Measurements from ENCODE around the gene CCDC7.
"Not testable (repeated sequence)": the region's sequence is repeated elsewhere in the genome, so short reads cannot be mapped to it uniquely, and the experiment has no call there.

CCDC7 gene

DNA sequence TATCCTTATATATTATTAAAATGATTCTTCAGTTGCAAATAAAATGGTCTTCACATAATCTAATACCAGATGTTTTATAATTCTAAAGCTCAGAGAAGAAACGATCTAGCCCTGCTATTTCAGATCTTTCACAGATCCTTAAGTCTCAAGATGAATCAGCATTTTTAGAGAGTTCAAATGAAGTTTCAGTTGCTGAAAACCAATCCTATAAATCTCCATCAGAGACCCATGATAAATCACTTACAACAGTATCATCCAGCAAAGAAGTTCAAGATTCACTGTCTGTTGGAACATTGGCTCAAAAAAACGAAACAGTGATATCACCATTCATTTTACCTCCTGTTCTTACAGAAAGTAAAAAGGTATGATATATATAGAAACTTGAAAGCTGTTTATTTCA is 137.0 kb downstream of the CCDC7 start:
- no peak for DNase-seq

DNA sequence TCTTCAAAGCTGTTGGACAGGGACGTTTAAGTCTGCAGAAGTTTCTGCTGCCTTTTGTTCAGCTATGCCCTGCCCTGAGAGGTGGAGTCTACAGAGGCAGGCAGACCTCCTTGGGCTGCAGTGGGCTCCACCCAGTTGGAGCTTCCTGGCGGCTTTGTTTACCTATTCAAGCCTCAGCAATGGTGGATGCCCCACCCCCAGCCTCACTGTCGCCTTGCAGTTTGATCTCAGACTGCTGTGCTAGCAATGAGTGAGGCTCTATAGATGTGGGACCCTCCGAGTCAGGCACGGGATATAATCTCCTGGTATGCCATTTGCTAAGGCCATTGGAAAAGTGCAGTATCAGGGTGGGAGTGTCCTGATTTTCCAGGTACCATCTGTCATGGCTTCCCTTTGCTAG is 152.1 kb downstream of the CCDC7 start:
- DNase-seq, result not testable (repeated sequence)

DNA sequence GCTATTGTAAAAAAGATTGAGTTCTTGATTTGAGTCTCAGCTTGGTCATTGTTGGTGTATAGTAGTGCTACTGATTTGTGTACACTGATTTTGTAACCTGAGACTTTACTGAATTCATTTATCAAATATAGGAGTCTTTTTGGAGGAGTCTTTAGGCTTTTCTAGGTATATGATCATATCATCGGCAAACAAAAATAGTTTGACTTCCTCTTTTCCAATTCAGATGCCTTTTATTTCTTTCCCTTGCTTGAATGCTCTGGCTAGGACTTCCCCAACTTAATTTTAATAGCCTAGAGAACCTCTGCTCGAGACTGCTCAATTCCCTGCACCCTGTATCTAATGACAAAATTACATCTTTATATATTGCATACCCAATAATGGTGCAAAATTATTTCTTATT is 154.4 kb downstream of the CCDC7 start:
- DNase-seq, result no peak

DNA sequence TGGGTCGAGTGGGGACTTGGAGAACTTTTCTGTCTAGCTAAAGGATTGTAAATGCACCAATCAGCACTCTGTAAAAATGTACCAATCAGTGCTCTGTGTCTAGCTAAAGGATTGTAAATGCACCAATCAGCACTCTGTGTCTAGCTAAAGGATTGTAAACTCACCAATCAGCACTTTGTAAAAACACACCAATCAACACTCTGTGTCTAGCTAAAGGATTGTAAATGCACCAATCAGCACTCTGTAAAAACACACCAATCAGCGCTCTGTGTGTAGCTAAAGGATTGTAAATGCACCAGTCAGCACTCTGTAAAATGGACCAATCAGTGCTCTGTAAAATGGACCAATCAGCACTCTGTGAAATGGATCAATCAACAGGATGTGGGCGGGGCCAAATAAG is 155.6 kb downstream of the CCDC7 start:
- DNase-seq, result not testable (repeated sequence)

DNA sequence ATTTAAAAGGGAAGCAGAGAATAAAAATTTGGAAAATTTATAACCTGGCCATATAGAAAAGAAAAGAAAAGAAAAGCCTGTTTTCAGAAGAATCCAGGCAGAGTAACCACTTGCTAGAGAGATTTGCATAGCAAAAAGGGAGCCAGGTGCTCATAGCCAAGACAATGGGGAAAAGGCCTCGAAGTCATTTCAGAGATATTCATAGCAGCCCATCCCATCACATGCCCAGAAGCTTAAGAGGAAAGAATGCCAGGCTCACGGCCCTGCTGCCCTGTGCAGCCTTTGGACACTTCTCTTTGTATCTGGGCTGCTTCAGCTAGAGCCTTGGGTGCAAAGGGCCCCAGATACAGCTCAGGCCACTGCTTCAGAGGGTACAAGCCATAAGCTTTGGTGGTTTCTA is 159.8 kb downstream of the CCDC7 start:
- no peak for DNase-seq

DNA sequence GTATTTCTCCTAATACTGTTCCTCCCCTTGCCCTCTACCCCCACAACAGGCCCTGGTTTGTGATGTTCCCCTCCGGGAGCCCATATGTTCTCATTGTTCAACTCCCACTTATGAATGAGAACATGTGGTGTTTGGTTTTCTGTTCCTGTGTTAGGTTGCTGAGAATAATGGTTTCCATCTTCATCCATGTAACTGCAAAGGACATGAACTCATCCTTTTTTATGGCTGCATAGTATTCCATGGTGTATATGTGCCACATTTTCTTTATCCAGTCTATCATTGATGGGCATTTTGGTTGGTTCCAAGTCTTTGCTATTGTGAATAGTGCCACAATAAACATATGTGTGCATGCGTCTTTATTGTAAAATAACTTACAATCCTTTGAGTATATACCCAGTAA is 164.6 kb downstream of the CCDC7 start:
- DNase-seq, result not testable (repeated sequence)

DNA sequence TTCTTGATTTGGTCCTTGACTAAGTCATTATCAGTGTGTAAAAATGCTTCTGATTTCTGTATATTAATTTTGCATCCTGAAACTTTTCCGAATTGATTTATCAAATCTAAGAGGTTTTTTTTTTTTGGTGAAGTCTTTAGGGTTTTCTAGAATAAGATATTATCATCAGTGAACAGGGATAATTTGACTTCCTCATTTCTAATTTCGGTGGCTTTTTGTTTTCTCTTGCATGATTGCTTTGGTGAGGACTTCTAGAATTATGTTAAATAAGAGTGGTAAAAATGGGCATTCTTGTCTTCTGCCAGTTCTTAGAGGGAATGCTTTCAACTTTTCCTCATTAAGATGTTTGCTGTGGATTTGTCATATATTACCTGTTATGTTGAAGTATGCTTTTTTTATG is 170.5 kb downstream of the CCDC7 start:
- no peak for DNase-seq

DNA sequence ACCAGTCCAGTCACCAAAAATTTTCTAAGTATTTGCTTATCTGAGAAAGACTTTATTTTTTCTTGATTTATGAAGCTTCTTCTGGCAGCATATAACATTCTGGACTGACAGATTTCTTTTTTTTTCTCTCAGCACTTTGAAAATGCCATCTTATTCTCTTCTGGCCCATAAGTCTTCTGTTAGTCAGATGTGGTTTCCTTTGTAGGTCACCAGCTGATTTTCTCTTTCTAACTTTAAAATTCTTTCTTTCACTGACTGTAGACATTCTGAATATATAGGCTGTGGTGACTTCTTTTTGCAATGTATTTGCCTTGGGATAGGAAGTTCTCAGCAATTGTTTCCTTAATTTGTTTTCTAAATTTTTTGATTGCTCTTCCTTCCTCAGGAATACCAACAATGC is 172.5 kb downstream of the CCDC7 start:
- no peak for DNase-seq

DNA sequence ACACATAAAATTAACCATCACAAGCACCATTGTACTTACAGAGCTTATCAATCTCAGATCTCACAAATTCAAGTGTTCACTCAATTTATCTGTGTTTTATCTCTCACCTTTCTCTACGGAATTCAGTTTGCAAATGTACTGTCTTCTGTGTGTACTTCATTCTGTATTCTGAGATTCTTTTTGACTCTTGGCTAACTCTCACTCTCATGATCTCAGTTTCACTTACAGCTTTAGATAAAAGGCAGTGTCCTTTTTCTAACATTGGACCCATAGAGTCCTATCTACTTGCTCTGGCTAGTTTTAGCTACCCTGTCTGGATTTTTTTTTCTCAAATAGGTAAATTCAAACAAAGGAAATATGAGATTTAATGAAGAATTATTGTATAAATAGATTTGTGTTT is 176.0 kb downstream of the CCDC7 start:
- no peak for DNase-seq

DNA sequence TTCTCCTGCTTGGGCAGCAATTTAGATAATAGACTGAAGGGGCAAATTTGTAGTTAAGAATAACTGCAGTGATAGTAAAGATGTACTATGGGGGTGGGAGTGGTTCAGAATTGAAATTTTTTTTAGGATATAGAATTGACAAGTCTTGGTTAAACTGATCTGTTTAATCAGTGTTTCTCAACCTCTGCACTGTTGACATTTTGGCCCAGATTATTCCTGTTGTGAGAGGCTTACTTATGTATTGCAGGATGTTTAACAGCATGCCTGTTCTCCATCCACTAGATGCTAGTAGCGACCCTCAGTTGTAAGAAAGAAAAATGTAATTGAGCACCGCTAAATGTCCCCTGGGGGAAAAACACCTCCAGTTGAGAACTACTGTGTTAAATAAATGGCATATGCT is 176.5 kb downstream of the CCDC7 start:
- no peak for DNase-seq

DNA sequence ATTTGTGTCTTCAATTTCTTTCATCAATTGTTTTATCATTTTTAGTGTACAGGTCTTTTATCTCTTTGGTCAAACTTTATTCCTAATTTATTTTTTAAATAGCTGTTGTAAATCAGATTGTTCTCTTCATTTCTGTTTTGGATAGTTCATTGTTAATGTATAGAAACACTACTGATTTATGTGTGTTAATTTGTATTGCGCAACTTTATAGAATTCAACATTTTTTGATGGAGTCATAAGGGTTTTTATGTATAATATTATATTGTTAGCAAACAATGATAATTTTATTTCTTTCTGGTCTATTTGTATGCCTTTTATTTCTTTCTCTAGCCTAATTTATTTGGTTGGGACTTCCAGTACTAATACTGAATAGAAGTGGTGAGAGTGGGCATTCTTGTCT is 181.2 kb downstream of the CCDC7 start:
- no peak for DNase-seq

DNA sequence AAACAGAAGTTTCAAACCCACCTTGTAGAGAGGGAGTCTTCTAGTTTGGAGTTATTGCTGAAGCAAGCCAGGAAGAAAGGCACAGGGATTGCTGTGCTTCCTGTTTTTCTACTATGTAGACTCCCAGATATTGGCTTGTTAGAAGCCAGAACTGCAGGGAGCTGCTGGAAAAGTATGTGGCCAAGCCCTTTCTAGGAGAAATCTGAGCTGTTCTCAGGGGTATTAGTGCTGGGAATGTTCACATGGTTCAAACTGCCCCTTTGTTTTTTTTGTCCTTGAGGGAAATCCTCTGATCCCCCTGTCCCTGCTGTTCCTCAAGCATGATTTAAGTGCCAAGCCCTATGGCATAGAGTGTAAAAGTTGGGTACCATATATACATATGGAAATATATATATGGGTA is 184.0 kb downstream of the CCDC7 start:
- no peak for DNase-seq

DNA sequence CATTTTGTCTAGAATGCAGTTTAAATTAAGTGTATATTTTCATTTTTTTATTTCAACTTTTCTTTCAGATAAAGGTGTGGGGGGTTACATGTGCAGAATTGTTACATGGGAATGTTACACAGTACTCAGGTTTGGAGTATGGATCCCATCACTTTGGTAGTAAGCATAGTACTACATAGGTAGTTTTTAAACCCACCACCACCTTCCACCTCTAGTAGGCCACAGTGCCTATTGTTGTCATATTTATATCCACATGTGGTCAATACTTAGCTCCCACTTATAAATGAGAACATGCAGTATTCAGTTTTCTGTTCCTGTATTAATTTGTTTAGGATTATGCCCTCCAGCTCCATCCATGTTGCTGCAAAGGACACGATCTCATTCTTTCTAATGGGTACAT is 200.6 kb downstream of the CCDC7 start:
- no peak for DNase-seq

DNA sequence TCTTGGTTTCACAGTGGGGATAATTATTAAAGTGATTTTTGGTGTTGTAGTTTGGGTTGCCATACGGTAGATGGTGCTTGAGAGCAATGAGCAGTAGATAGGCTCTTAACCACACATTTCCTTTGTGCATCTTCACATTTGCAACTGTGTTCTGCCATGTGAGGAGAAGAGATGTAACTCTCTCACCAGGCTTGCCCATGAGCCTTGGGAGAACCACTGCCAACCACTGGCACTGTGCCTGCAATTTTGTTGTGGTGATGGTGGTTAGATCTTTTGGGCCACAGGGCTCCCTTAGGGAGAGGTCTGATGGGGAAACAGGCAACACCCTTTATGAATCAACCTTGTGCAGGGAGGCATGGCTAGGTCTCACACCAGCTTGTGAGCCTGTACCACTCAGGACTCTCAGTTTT is 204.3 kb downstream of the CCDC7 start:
- DNase-seq, result no peak

DNA sequence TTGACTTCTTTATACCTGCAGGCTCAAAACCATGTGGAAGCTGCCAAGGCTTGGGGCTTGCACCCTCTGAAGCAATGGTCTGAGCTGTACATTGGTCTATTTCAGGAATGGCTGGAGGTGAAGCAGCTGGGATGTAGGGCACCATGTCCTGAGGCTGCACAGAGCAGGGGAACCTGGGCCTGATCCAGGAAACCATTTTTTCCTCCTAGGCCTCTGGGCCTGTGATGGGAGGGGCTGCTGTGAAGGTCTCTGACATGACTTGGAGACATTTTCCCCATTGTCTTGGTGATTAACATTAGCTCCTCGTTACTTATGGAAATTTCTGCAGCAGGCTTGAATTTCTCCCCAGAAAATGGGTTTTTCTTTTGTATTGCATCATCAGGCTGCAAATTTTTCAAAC is 211.5 kb downstream of the CCDC7 start:
- DNase-seq, result not testable (repeated sequence)

DNA sequence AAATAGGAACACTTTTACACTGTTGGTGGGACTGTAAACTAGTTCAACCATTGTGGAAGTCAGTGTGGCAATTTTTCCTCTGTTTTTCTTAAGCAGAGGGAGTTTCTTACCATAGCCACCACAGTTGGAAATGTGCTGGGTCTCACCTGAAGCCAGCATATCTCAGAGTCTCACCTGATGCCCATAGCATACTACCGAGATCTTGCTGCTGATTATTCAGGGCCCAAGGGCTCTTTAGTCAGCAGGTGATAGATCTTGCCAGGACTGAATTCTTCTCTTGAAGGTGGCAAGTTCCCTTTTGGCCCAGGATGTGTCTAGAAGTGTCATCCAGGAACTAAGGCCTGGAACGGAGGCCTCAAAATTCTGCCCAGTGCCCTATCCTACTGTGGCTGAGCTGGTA is 215.4 kb downstream of the CCDC7 start:
- DNase-seq, result no peak

DNA sequence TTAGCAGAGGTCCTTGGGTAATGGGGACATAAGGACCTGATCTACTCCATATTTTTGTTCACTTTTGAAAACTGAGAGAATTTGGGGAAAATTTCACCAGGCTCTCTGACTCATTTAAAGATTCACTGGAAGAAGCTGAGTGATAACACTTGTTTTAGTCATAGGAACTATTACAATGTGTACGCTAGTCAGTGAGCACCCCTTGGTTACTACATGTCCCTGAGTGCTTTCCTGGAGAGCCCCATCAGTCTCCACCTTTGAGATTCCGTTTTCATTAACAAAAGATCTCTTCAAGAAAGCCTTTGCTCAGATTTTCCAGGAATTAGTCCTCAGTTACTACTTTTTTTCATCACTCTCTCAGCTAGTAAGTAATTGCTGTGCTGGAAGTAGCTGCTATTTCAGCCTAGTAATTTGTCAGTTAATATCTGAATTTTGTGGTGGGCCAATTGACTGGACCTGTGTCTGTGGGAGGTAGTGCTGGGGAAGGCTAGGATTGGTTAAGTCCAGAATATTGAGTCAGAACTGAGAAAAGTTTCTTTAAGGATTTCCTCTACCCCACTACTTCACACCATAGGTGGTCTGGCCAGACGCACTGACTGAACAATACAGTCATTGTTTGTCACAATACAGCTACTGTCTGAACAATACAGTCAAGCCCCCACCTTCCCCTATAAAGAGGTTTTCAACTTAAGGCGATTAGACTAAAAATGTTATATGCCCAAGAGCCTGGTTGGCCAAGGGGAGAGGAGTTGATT is 235.0 kb downstream of the CCDC7 start:
- no peak for DNase-seq

DNA sequence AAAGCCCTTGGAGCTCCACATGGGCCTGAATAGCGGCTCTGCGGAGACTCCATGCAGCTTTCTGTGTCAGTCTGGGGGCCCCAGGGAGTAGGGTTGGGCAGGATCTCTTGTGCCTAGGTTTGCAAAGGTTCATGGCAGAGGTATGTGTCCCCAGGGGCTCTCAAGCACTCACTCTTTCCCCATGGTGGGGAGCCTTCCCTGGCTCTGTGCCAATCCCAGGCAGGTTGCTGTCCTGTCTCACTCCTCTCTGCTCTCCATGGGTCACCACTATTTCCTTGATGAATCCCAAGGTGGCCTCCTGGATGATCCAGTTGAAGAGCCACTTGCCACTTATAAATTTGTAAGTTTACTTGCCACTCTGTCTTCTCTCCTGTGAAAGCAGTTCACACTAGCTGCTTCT is 238.4 kb downstream of the CCDC7 start:
- DNase-seq, result no peak

DNA sequence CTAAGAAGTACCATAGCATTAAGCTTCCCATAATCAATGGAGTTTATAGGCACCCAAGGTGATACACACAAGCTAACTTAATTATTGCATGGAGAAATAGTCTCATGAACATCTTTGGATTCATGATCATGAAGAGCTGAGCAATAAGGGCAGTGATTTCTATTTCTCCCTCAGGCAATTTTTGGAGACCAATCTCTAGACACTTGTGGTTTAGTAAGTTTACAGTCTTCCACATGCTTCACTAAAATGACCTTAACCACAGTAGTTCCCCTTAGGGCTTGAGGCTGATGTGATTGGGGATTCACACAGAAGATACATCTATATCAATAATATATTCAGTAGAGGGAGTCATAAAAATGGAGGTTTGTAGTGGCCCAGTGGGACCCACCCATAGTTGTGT is 241.2 kb downstream of the CCDC7 start:
- DNase-seq, result no peak

DNA sequence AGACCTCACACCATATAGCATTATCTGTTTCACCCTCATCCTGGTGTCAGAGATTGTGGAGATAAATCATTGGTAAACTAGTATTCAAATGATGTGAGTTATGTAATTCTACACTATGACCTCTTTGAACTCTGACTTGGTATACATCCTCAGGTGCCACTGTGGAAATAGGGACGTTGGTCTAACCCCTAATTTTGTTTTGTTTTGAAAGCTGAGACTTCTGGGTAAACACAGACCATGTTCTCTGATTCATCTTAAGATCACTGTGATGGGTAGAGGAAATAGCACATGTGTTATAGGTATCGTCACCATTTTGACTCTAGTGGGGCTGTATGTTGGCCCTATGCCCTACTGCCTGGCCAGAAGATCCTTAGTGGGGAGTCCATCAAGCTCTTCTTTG is 241.6 kb downstream of the CCDC7 start:
- DNase-seq, result no peak

DNA sequence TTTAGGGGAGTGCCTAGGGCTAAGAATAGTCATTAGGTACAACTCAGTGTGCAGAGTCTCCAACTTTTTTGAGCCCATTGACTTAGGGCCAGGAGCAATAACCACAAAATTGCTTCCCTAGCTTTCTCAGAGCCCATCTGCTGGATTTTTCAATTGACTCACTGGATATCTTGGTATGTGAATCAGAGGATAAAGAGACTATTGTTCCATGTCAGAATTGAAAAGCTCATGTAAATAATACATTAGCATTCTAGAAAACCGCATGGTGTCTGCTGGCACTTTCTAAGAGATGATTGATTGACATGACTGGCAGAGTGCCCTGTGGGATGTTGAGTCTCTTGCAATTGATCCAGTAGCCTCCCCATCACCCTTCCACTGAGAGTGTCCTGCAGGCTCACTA is 246.2 kb downstream of the CCDC7 start:
- DNase-seq, result no peak

DNA sequence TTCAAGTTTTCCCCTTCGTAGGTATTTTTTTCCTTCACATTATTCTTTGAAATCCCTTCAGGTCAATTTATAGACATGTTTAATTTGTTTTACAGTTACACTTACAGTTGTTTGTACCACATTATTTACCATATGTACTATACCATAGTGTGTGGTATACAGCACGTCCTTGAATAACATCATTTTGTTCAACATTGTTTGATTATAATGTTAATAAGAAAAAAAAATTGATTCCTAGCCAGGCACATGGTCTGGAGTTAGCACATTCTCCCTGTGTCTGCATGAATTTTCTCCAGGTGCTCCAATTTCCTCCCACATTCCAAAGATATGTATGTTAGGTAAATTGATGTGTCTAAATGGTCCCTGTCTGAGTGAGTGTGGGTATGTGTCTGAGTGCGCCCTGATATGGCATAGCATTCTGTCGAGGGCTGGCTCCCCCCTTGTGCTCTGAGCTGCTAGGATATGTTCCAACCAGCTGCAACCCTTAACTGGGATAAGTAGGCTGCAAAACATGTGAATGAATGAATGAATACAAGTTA is 247.6 kb downstream of the CCDC7 start:
- no peak for DNase-seq

DNA sequence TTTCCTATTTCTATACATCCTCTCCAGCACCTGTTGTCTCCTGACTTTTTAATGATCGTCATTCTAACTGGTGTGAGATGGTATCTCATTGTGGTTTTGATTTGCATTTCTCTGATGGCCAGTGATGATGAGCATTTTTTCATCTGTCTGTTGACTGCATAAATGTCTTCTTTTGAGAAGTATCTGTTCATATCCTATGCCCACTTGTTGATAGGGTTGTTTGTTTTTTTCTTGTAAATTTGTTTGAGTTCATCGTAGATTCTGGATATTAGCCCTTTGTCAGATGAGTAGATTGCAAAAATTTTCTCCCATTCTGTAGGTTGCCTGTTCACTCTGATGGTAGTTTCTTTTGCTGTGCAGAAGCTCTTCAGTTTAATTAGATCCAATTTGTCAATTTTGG is 253.7 kb downstream of the CCDC7 start:
- not testable (repeated sequence) for DNase-seq

DNA sequence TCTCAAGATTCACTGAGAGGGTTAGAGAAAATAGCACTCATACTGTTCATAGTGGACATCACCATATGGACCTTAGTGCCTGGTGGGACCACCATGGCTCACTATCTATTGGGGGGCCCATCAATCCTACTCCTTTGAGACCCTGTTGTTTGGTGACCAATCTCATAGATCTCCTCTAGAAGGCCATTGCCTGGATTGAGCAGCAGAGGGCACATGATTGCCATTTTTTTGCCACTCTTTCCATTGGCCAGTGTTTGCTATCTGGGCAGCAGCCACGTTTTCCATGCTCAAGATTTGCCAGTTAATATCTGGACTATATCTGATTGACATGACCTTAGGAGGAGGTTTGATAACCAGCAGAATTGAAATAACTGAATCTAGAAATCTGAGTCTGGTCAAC is 267.6 kb downstream of the CCDC7 start:
- no peak for DNase-seq

DNA sequence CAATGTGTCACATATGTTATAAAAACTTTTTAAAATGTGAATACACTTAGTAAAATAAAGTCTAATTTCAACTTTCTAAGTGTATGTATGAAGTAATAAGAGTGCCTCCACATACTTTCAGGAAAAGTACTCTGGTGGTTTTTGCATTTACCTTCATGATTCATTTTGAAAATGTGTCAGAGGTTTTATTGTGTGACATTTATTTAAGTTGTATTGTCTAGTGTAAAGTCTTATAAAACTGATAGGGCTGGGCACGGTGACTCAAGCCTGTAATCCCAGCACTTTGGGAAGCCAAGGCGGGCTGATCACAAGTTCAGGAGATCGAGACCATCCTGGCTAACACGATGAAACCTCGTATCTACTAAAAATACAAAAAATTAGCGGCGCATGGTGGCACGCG is 285.6 kb downstream of the CCDC7 start:
- DNase-seq, result no peak

Measured in right forelimb (tissue), 1 donor.